GM19239 (cell line): ENCODE results near the gene DQX1.

Experiments
- DNase-seq: peaks from one replicate; pipeline ENCODE4 v3.0.0; 2011; ENCODE audit warnings: low spot score; ENCODE audit not compliant: insufficient read length
- FAIRE-seq: peaks from 2 replicates; lab custom pipeline; 2011; peaks lifted over from hg19 to GRCh38; lab: Jason Lieb, UNC

Gene DQX1

DNA sequence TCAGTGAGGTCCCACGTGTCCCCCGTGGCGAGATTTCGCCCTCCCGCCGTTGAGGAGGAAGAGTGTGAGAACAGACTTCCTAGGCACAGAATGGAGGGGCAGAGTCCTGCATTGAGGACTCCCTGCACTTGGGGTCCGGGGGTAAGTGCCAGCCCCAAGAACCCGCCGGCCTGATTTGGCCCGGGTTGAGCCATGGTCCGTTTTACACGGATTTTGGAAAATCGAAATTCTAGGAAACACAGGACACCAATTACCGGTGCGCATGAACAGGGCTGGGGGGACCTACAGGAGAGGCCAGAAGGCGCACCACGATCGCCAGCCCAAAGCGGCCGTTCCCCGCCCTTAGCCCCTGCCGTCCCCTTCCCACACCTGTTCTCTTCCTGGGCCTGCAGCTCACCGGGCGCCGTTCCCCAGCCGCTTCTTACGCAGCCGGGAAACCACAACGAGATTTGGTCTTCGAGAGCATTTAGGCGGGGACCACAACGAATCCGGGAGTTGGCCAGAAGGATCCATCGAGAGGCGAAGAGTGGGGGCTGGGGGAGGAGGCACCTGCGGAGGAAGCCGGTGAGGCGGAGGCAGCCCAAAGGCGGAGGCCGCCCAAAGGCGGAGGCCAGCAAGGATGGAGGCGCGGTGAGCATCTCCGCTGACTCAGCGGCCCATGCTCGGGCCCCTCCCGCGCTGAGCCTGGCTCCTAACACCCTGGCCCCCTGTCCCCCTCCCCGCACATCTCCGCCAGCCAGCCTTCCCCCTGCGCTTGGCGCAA lies 12.2 kb downstream of the DQX1 start:
- DNase-seq (no peak), FAIRE-seq (no peak)

DNA sequence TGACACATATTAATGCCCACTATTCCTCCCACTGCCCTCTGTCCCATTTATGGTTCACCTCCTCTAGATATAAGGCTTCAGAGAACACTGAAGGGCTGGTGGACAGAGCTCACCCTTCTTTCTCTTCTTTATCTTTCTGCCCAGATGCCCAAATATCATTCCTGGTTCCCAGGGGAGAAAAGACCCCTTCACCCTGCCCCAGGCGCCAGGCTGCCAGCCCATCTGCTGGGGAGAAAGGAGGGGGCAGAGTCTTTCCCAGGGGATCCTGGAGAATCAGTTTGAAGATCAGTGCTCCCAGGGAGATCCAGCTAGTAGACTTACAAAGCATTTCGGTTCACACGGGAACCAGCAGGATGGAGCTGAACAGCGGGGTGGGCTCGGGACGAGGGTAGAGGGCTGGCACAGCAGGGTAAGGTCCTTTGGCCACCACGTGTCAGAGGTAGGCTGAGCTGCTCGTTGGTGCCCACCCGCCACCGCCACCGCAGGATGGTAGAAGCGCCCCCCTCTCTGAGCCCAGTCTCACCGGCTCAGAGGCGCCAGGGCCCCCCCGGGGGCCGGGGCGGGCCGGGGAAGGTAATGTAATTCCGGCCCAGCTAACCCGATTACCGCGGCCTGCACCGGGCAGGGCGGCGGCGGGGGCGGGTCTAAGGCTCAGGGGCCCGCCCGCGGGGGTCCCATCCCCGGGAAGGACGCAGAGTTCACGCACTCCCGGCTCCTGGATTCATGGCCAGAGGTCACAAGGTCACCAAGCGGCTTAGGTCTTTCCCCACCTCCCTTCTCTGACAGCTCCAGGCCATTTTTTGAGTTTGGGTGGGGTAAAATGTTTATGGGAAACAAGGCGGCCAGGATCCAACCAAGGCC lies 13.1 kb downstream of the DQX1 start:
- FAIRE-seq (no peak), DNase-seq (no peak)

DNA sequence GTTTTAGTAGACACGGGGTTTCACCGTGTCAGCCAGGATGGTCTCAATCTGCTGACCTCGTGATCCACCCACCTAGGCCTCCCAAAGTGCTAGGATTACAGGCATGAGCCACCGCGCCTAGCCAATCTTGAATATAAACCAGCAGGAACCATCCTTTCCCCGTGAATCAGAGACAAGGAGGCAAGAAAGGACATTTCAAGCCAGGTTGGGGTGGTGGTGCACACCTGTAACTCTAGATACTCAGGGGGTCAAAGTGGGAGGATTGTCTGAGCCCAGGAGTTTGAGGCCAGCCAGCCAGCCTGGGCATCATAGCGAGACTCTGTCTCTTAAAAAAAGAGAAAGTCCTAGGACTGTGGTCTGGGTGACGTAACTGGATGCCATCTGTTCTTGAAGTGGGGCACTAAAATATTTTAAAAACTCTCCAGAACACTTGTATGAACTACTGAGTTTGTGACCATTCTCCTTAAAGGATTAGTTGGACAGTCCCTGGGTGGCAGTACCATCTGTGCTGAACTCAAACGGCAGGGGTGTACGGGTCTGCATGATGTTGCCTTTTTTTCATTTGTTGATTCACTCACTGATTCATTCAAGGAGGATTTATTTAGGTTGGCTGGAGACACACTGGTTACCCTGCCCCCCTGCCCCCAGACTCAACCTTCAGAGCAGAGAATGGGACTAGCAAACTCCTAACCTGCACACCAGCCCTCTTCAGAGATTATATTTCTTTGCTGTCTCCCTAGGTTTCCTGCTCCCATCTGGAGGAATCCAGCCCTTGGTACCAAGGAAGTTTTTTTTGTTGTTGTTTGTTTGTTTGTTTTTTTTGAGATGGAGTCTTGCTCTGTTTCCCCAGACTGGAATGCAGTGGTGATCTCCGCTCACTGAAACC lies 14.7 kb downstream of the DQX1 start:
- FAIRE-seq (no peak), DNase-seq (no peak)

DNA sequence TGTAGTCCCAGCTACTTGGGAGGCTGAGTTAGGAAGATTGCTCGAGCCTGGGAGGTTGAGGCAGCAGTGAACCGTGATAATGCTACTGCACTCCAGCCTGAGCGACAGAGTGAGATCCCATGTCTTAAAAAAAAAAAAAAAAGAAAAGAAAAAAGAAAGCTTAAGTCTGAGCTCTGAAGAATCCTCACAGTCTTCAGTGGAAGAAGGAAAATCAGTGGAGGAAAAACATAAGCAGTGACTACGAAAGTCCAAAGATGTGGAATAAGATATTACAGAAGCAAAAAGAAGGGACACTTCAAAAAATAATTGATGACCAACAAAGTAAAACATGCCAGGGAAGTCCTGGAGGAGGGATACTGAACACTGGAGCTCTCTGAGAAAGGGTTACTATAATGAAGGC lies 15.8 kb downstream of the DQX1 start:
- DNase-seq (no peak), FAIRE-seq (no peak)

DNA sequence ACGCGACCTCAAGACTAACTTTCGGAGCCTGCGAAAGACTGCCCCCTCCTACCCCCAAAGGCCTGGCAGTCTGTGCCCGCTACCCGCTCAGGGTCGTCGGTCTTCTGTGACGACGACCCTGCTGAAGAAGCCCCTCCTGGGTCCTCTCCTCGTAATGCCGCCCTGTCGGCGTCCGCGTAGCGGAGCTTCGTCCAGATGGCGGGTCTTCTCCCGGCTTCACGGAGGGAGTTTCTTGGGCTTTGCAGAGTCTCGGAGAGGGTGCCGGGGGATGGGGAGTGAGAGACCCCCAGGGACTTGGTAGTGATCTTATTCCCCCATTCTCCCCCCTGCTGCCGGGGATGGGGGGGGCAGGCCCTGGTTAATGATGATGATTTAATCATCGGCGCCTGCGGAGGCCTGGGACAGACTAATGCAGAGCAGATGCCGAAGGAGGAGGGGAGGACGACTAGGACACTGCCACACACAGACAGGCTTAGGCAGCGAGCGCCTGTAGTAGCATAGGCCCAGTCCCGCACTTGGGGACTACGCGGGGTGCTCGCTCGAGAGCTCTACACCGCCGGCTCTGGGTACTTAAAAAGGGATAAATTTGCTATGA lies 18.0 kb downstream of the DQX1 start:
- FAIRE-seq (no peak), DNase-seq (no peak)

DNA sequence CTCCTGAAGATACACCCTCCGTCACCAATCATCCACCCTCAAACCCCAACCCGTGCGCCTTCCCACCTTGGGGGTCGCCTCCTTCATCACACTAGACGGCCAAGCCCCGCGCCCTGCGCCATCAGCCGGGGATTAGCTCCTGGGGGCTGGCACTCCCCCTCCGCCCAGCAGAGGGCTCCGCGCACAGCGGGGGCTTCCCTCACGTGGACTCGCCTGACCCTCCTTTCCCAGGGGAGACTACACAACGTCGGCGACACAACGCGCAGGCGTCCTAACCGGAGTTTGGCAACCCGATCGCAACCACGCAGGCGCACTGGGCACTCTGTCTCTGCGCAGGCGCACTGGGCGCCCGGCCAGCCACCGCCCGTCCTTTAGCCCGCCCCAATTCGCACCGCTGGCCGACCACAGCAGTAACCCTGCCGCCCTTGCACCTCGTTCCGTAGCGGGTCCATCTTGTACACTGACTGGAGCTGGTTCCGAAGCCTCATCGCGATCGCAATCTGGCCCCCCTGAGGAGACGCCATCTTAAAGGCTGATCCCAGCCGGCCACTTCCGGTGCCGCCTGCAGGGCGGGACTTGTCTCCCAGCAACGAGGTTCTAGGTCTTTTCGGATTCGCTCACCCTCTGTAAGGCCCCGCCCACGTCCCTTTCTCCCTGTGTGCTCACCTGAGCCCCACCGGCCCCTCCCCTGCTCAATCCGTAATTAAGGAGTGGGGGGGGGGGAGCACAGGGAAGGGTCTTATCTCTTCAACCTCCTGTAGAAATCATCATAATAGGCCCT lies 18.7 kb downstream of the DQX1 start, which contains the start of gene PCGF1:
TSS of gene PCGF1 (minus strand) at position 551 of the 781 bp plus-strand sequence. CDS start at position 524, 27 bp downstream.
- peak; percentile 95 for FAIRE-seq

DNA sequence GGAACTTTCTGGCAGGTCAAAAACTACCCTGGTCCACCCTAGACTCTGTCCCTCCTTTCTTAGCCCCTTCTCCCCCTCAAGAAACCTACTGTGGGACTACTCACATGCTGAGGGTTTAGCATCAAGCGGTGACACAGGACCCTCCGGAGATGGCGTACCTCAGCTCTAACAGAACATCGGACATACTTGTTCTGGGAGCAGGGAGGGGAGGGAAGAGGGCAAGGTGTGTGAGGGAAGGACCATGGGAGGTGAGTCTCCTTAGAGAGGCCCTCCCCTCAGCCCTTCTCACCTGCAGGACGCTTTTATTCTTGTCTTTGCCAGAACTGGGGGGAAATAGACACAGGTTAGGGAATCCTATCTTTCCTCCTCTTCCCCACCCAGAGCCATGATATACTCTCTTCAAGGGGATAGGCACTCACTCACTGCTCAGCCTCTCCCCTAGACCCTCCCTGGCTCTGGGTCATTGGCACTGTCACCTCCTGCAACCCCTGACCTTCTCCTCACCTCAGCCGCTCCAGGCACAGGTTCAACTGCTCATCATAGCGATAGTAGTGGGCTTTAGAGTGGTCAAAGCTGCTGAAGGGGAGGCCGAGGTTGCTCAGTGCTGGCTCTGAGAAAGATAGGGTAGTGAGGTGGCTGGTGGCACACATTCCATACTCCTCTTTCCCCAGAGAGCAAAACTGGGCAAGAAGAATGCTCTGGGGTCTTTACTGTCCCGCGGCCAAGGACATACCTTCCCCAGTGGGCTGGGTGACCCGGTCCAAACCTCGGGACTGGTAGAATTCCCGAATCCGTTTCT lies 20.4 kb downstream of the DQX1 start:
- FAIRE-seq (no peak), DNase-seq (no peak)

More for the DNA sequence above, 18.7 kb downstream of the DQX1 start, which contains the start of gene PCGF1:
- peak; percentile 93 for DNase-seq

DNA sequence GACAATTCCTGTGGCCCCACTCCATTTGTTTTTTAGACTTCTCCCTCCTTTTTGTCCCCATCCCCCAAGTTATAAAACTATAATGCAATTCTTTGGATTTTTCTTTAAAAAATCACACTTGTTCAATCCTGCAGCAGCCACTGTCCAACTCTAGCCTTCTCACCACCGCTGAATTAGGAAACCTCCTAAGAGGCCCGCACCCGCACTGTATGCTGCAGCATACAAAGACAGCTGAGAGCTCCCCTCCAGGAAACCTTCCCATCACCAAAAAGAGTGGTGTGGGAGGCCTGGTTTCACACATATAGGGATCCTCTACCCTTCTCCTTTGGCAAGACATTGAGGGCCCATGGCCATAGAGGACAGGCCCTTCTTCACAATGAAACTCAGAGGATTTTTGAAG lies 21.4 kb downstream of the DQX1 start:
- no peak for DNase-seq
- no peak for FAIRE-seq

DNA sequence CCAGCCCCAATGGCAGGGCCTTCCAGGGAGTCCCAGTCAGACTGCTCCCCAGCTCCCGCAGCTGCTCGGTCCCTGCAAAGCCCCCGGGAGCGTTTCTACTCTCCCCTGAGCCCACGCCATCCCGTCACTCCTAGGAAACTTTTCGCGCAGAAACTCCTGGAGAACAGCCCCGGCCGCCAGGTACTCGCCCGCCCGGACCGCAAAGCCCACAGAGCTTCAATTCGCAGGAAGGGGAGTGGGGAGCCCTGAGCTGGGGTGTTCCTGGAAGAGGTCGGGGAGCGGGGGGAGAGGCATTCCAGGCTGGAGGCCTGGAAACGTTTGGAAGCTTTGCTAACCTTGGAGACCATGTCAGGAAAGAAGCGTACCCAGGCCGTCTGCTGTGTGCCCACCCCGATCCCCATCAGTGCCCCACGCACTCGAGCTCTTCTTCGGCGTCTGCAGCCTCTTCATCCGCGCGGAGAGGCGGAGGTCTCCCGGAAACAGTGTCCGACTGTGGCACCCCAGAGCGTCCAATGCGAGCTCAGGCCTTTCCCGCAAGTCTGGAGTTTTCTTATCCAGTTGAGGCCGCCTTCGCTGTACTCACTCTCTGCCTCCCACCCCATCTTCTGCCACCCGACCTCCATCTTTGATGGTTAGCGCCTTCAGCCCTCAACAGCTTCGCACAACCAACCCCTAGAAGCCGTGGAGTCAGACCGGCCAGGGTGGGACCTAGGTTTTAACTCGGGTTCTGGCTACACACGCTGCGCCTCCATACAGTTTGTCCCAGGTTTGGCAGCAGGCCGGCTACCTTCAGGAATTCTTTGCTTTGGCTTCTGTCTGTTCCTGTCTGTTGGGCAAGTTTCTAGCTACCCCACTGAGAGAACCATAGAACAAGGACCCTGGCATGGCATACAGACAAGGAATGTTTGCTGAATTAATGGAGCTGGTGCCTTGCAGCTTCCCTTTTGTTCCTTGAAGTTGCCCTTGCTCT lies 22.2 kb downstream of the DQX1 start:
- FAIRE-seq (no peak), DNase-seq (no peak)

DNA sequence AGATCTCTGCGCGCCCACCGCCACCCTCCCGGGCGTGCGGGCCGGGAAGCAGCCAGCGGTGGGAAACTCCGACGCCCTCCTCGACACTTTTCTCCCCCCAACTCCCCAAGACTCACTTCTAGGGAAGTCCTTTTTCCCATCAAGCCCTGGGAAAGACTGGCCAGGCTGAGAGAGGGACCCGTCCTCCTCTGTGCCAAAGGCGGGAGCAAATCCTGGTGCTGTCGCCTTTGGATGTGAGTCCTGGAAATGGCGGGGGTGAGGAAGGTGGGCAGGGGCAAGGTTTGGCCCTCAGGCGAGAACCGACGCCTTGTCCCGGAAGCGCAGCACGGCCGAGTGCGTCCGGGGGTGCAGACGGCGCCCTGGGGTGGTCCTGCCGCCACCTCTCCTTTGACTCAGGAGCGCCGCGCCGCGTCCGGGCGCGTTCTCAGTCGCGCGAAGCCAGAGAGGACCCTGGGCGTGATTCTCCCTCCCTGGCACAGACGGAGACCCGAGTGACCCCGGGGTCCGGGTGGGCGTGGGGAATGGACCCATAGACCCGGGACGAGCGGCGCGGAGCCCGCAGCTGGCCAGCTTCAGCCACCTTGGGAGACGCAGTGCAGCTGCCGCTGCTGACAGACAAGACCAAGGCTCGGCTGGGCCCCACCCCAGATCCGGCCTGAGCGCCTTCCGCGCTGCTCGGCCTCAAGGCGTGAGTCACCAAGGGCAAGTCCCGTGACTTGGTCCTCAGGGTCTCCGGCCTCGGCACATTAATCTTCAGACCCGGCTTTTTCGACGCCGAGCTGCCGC lies 23.1 kb downstream of the DQX1 start:
- DNase-seq (peak; percentile 63), FAIRE-seq (peak; percentile 71)

DNA sequence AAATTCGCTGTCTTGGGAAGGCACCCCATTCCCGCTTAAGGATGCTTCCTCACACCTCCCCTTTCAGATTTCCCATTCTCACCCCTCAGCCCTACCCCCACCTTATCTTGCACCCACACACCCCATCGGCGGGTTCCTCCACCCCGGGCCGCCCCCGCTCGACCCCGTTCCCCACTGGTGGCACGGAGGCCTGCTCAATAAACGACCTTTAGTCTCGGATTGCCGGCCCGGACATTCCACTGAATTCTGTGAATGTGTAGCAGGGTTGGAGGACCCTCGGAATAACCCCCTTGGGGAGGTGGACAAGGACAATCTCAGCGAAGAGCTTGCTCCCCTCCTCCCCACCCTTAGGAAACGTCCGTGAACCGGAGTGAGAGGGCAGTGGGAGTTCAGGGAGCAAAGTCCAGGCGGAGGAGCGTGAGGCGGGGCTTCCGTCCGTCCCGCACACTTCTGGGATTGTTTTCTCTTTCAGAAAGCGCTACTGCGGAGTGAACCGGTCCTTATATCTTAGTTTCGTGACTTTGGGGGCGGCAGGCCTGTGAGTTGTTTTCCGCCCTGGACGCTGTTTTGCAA lies 23.8 kb downstream of the DQX1 start:
- DNase-seq, result no peak
- FAIRE-seq, result peak; percentile 18

DNA sequence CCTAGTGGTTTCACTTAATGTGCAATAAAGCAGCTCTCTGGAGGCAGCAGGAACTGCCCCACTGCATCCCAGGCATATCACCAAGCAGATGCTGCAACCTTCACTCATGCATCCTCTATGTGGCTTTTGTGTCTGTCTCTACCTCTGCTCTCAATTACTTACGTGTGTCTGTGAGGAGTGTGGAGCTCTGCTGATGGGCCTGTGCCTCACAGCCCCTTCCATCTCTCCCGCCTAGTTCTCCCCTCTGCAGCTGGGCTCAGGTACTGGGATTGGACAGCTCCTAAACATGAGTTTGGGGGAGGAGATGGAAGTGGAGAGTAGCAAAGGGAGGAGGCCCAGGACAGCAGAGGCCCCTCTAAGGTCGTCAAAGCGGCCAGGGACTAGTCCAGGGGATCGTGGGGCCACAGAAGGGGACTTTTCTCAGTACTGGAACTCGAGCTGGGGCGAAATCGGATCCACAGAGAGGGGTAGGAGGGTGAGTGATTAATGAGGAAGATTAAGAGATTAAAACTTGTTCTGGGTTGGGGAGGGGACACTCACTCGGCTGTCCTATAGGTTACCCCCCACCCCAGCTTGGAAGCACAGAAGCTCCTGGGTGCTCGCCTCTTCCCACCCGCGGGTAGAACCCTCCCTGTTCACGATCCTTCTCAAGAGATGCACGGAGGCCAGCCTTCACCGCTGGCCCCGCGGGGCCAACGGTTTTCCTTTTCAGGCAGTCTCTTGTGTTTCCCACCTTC lies 24.5 kb downstream of the DQX1 start:
- DNase-seq (no peak), FAIRE-seq (no peak)

DNA sequence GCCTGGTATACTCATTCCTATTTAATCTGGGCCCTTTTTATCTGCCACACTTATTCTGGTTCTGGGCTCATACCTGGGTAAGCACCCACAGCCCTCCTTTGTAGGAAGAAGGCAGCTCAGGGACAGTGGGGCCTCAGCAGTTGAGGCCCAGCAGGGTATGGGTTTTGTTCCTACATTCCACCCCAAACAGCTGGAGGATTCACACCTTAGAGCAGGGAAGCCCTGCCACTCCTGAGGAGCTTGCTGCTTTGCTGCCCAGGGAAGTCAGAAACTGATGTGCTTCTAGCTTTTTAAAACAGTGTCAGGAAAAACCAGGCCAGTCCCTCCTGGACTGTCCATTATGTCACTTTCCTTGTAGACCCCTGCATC lies 25.5 kb downstream of the DQX1 start:
- FAIRE-seq (no peak), DNase-seq (no peak)

DNA sequence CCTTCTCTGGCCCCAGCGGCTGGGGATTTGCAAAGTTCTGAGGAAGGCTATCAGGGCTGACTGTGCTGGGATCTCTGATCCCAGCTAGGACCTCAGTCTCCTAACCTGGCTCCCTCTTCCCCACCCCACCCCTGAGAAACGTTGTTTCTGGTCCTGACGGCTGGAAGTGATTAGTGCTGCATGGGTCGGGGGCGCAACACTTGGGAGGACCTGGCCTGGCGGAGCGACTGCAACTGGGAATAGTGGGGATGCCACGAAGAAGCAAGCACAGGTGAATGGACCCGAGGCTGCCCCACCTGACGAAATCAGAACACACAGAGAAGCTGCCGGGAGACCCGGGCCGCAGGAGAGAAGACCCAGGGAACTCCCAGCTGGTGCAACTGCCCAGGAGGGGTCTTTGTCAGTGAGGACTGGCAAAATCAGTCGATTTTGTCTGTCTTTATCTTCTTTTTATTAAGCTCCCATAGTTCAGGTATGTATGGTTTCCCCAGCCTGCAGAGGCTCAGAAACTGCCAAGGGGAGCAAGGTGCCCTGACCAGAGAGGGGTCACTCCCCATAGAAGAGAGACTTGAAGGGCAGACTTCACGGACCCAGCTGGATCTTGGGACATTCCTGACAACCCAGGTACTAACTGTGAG lies 26.0 kb downstream of the DQX1 start:
- DNase-seq (no peak), FAIRE-seq (no peak)

DNA sequence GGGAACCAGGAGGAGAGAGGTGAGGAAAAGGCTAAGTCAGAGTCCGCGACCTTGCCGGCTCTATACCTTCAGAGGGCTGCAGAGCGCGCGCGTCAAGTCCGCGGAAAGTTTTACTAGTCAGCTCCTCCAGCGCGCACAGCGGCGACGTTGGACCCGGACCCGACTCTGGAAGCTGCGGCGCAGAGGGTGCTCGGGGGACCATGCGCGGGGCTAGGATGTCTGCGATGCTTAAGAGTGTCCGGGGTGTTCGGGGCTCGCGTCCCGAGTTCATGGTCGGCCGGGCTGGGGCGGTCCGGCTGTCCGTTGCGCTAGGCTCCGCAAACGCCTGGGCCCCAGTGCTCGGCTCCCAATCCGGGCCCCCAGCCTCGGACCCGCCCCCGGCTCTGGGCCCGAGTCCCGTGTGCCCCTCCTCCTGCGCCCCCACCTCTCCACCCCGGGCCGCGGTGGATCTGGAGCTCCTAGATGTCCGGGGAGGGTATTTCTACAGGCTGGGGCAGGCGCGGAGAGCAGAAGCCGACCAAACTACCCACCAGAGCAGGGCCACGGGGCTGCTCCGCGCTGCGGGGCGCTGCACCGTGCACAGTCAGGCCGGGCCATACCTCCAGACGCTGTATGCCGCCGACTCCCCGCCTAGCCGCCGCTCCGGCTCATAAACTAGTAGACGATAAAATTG lies 26.6 kb downstream of the DQX1 start, which contains the start of gene LBX2:
TSS of gene LBX2 (minus strand) at position 337 of the 673 bp plus-strand sequence. CDS start at position 271, 66 bp downstream.
- no peak for DNase-seq

More for the DNA sequence above, 26.6 kb downstream of the DQX1 start, which contains the start of gene LBX2:
- no peak for FAIRE-seq
